GM19035 (cell line): ENCODE data around the gene SNRNP25.

ENCODE experiments used
- ATAC-seq: cut with Tn5 transposase; IDR thresholded peaks from one replicate; pipeline ENCODE4 v1.9.1; 2021; ENCODE audit not compliant: unreplicated experiment

The SNRNP25 gene

DNA sequence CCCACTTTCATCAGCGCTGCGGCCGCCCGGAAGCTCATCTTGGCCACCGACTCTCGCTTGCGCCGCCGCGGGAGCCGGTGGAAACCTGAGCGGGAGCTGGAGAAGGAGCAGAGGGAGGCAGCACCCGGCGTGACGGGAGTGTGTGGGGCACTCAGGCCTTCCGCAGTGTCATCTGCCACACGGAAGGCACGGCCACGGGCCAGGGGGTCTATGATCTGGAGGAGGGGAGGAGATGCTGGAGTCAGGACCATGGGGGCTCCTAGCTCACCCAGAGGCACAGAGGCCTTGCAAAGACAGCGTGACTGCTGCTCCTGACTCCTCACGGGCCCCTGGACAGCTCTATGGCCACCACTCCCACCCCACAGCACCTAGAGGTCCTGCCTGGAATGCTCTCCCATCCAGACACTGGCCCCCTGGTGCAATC is 9.4 kb downstream of the SNRNP25 start:
- ATAC-seq, result no peak

DNA sequence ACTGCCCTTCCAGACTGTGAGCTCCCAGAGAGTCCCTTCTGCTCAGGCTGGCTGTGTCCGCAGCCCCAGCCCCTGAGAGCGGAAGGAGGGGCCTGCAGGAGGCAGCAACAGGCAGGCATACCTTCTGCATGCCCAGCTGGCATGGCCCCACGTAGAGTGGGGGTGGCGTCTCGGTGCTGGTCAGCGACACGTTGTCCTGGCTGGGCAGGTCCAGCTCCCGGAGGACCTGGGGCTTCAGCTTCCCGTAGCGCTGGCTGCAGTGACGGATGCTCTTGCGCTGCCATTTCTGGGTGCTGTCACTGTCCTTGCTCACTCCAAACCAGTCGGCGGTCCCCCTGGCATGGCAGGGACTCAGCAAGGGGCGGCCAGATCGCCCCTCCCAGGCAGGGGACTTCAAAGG is 9.8 kb downstream of the SNRNP25 start:
- ATAC-seq, result no peak

DNA sequence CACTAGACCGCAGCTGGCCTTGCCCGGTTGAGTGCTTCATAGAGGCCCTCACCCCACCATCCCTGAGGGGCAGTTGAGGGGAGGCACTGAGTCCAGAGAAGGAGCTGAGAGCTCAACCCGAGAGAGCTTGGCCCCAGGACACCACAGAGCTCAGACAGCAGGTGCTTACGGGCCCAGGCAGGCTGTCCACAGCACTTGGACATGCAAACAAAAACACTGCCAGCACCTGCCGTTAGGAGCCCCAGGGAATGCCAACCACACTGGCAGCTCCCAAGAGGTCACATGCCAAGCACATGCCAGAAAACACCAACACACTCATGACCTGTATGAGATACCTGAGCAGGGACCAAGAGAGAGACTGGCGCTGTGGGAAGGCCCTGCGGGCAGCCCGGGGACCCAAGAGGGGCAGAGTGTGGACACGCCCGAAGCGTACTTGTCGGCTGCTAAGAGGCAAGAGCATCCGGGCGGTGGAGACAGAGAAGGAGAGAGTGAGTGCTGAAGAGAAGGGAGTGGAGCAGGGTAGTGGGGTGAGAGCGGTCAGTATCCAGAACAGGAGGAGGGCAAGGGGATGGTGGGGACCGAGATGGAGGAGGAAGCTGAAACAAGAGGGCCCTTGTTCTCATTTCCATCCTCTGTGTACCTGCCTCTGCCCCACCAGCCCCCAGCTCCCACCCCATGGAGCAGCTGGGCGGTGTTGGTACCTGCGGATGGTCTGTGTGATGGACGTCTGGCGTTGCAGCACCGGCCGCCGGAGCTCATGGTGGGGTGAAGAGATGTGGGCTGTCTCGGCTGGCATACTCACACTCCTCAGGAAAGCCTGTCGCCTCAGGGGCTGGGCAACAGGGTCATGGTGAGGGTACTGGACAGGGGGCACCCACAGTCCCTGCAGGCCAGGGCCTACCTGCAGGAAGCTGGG is 10.6 kb downstream of the SNRNP25 start:
- no peak for ATAC-seq

DNA sequence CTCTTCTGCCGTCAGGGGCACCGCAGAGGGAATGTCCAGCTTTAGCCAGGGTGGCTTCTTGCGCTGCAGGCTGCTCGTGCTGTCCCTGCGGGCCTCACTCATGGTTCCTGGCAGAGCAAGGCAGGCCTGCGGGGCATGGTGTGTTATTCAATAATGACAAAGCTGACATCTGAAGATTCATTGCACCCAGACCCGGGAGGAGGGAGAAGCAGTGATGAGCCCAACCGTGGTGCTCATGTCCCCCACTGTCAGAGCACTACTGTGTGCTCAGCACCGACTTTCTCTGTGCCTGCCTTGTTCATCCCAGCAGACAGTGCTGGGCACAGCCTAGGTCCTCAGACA is 11.3 kb downstream of the SNRNP25 start:
- no peak for ATAC-seq

DNA sequence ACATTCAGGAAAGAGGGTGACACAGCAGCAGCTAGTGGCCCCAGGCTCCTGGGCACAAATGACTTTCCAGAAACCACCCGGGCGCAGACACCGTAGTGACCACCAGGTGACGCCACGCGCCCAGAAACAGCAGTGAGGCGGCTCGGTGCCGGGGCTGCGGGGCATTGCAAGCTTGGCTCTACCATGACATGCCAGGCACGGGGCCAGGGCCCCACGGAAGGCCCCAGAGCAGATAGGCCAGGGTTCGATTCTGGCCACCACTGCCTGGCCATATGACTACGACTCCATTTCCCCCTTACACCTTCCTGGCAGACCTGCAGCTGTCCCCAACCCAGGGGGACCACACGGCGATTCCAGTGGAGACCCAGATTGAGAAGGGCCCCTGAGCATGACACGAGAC is 12.1 kb downstream of the SNRNP25 start:
- no peak for ATAC-seq

DNA sequence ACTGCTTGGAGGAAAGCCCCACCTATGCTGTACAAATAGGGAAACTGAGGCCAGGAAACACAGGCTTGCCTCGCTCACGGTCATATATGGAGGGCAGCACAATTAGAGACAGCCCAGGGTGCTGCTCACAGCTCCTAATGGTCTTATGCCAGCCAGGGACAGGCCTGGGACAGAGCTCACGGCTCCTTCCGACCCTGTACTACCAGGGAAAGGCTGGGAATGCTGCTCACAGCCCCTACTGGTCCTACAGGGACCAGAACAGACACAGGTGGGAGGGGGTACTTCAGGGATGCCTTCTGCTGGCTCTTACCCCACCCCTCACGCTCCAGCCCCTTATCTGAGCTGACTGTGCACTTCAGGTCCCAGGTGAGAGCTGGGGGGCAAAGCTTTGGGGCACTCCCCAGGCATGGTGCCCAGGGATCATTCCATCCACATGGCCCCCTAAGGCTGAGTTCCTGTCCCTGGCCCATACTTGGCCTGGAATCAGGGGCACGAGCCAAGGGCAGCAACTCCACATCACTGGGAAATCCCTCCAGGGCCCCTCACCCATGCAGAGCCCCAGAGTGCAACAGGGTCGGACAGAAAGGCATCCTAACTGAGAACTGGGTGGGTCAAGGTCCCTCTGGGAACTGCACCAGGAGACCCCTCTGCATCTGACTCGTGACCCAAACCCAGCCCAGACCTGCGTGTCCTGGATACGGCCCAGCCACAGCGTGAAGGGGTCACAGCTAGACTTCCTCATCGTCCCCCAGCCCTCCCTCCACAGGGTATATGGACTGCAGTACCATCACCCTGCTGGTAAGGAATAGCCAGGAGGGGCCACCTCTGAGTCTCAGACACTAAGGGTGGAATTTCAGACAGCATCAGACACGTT is 12.9 kb downstream of the SNRNP25 start:
- no peak for ATAC-seq

DNA sequence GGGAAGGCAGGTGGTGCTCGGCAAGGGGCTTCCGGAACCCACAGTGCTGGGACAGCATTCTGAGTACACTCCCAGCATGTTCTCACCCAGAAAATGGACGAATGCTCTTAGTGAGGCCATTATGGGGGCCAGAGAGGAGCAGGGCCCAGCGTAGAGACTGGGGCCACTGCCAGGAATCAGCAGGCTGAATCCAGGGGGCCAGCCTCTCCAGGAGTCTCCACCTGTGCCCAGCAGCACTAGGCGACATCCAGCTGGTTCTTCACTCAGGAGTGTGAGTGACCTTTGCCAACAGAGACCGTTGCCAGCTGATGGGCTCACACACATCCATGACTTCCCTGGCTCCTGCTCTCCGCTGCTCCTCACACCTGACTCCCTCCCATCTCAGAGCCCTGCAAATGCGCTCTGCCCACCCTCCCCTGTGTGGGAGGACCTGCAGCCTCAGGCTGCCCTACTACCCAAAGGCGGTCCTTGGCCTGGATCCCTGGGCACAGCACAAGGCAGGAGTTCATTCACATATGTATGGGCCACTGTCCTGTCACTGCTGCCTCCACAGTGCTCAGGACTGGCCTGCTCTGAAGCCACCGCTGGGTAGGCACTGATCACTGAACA is 13.7 kb downstream of the SNRNP25 start:
- ATAC-seq, result no peak

DNA sequence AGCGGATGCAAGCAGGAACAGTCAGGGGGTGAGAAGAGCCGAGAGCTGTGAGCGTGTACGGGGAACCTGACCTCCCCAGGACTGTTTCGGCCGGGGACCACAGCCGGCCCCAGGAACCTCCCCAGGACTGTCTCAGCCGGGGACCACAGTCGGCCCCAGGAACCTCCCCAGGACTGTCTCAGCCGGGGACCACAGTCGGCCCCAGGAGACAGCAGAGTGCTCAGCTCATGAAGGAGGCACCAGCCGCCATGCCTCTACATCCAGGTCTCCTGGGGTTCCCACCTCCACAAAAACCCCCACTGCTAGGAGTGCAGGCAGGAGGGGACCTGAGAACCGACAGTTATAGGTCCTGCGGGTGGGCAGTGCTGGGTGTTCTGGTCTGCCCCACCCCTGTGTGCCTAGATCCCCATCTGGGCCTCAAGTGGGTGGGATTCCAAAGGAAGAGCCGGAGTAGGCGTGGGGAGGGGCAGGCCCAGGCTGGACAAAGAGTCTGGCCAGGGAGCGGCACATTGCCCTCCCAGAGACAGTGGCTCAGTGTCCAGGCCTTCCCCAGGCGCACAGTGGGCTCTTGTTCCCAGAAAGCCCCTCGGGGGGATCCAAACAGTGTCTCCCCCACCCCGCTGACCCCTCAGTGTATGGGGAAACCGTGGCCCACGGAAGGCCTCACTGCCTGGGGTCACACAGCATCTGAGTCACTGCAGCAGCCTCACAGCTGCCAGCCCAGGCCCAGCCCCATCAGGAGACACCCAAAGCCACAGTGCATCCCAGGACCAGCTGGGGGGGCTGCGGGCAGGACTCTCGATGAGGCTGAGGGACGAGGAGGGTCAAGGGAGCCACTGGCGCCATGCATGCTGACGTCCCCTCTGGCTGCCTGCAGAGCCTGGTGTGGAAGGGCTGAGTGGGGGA is 14.5 kb downstream of the SNRNP25 start:
- no peak for ATAC-seq

DNA sequence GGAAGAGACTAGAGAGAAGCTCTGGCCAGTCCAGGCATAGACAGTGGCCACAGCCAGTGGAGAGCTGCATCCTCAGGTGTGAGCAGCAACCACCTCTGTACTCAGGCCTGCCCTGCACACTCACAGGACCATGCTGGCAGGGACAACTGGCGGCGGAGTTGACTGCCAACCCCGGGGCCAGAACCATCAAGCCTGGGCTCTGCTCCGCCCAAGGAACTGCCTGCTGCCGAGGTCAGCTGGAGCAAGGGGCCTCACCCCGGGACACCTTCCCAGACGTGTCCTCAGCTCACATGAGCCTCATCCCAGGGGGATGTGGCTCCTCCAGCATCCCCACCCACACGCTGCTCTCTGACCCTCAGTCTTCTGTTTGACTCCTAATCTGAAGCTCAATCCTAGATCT is 15.6 kb downstream of the SNRNP25 start:
- no peak for ATAC-seq

DNA sequence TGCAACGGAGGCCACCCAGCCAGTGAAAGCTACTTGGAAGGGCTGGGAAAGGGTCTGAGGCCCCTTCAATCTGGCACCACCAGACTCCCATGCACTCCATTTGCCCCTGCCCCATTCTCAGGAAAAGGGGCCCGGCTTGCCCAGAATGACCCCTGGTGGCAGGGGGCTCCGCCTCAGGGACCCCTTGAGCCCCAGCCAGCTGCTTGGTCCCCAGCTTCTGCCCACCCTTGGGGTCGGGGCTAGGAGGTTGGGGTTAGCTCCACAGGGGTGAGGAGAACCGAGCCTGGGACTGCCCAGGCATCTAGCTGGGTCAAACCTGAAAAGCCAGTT is 17.5 kb downstream of the SNRNP25 start:
- ATAC-seq, result no peak

DNA sequence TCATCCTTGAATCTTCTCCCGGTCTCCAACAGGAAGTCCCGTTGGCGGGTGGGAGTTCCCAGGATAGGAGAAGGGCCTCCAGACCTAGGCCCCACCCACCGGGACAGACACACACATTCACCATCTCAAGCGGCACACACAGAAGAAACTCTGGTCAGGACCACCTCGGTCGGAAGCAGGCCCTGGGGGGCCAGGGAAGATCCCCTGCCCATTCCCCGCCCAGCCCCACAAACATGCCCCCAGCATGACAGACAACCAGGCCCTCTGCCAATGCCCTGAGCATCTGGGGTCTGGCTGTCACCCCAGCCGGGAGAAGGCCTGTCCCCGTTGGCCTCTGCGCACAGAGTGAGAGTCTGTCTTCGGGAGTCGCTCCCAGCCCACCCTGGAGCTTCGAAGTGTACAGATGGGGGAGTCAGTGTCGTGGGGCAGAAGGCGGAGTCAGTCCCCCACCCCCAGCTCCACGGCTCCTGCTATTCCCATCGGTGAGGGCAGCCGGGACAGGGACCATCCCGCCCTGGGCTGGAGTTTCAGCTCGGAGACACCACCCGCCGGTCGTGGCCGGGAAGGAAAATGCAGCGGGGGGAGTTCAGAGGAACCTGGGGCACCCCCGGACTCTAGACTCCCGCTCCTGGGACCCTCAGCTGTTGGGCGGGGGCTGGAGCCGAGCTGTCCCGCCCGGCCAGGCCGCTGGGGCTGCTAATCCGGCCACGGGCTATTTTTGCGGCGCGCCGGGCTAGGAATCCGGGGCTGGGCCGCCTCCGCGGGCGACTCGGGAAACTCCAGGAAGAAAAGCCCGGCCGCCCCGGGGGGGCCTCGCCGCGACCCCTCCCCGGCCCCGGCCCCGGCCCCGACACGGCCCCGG is 18.1 kb downstream of the SNRNP25 start:
- ATAC-seq, result no peak

DNA sequence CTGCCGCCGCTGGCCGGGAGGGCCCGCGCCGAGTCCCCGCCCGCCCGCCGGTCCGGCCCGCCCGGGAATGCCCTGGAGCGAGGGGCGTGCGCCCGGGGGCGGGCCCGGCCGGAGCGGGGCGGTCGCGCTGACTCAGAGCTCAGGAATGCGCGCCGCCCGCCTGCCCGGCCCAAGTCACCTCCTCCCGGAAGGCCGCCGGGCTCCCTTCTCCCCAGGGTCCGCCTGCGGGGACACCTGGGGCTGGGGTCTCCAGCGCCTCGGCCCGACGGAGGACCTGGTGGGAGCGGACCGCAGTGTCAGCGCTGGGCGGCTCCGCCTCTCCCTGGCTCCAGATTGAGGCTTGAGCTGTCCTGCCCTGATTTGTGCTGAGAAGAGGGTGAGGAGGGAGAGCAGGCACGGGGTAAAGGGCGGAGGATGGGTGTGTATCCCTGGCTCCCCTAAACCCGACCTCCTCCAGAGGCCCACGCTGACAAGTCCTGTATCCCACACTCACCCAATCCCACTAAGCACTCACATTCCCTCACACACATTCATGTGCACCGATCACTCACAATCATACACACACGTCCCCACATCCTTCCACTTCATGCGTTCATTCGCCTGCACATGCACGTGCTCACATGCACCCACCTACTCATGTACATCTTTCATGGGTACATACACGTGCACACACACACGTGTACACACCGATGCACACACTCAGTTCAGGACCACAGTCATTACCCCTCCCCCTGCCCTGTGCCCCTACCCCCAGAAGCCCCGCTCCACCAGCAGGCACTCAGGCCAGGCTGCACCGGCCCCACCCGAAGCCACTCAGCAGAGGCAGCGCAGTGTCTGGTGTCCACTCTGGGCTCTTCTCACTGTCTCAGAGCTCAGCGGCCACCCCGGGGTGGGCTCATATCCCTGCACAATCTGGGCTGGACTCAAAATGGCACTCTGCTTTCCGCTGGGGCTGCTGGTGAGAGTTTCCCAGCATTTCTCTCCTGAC is 19.2 kb downstream of the SNRNP25 start, which contains the start of gene RHBDF1:
Gene RHBDF1 (minus strand): TSS at position 71 of the 988 bp plus-strand sequence. CDS start 7,616 bp downstream, outside the sequence.
- ATAC-seq, result no peak

DNA sequence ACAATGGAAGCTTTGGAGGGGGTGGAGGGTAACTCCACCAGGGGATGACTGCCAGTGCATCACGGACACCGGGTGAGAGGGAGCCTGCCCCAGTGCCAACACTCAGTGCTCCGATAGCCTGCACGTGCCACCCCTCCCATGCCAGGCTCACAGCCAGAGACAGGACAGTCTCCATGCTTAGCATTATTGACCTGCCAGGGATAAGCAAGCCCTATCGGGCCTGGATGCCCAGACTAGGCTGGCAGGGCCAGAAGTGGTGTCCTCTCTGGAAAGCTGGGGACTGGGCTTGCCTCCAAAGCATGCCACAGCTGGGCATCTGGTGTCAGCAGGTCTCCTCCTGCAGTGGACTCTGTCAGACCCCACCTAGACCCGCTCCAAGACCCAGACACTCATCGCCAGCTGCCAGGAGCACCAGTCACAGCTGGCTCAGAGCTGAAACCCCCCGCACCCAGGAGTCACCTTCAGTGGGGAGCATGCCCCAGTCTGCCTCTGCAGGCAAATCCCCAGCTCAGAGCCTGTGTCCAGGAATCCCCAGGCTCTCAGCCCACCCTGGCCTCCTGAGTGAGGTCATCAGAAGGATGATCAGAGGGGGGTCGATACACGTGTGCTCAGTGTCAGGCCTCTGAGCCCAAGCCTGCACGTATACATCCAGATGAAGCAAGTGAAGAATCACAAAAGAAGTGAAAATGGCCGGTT is 20.6 kb downstream of the SNRNP25 start:
- ATAC-seq, result no peak

DNA sequence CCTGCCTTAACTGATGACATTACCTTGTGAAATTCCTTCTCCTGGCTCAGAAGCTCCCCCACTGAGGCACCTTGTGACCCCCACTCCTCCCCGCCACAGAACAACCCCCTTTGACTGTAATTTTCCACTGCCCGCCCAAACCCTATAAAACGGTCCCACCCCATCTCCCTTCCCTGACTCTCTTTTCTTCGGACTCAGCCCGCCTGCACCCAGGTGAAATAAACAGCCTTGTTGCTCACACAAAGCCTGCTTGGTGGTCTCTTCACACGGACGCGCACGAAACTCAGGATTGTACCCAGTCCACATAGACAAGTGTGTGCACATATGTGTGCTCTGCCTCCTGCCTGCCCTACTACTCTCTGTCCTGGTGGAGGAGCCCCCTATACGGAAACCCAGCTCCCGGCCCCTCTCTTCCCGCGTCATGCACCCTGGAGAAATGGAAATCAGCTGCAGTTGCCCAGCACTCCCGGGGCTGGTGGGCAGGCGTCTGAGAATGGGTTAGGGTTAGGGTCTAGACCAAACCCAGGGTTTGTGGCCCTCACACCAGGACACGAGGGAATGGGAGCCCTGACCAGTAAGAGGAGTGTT is 21.2 kb downstream of the SNRNP25 start:
- ATAC-seq, result no peak

DNA sequence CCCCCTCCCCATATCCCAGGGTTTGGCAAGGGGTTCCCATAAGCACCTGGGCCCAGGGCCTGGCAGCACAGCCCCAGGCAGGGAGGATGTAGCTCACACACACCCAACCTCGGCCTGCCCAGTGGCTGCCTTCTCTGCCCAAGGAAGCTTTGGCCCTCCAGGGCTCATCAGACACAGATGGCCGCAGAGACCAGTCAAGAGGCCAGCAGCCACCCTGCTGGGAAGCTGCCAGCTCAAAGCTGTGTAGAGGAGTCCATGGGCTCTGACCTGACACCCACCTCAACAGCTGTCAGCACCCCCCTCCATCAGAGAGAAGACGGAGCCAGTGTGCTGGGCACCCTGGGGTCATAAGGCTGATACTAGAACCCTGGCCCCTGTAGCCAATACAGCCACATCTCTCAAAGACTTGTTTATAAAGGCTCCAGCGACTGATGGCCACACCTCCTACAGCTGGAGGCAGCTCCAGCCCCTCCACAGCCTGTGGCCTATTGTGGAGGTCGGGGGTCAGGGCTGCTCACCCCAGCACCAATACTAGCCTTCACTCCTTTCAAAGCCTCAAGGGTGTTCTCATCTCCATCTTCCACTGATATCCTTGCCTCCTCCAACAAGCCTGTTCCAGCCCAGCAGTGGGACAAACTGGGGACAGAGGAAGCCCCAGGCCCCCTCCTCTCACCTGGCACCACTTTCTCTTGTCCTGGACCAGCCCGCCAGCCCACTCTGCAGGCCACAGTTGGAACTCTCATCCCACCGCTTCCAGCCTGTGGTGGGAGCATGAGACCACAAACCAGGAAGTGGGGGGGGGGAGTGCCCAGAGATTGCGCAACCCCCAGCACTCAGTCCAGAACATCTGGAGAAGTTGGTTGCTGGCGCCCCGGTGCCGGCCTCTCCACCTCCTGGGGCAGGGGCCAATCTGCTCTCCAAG is 22.2 kb downstream of the SNRNP25 start:
- no peak for ATAC-seq

DNA sequence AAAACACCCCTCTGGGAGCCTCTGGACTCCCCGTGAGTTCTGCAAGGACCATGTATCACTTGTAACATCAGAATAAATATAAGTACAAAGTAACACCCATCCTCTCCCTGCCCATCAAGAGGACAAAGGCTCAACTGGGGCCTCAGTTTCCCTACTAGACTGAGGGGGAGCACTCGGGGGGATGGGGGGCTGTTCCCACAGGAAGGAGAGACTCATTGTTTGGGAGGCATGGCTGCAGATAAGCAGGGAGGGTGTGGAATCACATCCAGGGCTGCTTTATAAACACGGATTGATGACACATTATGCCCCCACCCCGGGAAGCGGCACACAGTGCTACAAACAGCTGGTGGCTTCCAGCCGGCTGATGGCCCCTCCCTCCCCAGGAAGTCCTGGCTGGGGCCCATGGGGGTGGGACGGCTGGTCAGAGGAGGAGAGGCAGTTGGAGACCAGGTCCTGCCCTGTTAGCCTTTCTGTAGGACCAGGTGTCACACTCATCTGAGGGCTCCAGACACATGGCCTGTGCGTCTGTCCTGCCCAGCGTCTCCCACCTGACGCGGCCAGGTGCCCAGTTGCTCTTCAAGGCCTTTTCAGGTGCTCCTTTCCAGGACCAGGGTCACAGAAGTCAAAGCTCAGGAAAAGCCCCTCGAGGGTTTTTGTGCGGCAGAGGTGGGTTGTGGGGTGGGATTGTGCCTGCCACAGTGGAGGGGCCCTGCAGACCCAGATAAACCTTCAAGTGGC is 23.1 kb downstream of the SNRNP25 start:
- no peak for ATAC-seq
